Measurements from ENCODE around the gene CUL4A.

The CUL4A gene

GRCh38 chr13:113207890-113208420 lies 1.5 kb upstream of the CUL4A start:
- peak in 10 of 56 donors; percentile 26 to 61 (median 46) for DNase-seq

DNA sequence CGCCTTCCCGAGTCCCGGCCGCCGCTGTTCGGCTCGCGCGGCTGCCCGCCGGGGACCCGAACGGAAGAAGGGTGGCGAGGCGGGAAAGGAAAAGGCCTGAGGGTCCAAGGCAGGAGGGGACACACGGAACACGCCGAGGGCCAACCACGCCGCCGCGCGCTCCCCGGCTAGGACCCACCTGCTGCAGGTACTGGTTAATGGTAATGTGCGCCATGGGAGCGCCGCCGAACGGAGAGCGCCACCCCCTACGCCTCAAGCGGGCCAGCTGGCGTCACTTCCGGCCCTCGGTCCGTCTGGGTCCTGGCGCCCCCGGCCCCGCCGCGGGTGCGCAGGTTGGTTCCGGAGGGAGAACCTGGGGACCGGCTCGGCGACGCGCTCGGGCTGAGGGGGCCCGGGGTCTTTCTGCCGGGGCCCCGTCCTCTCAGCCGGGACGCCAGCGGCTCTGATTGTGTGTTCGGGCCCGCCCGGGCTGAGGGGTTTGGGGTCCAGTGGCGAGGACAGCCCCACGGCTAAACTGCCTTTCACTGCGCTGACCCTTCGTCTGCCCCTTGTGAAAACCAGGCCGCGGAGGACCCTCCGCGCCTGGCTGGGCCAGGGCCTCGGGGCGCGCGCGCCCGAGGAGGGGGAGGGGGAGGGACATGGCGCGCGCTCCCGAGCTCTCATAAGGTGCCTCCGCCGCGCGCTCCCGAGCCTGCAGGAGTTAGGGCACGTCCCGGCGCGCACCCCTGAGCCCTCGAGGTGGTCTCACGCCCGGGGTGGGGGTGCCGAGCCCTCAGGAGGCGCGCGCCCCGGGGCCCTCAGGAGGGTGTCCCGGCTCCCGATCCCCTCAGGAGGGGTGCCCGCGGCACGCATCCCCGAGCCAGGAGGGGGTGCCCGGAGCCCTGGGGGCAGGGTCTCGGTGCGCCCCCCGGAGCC lies 735 bp upstream of the CUL4A start, which contains the start of gene PCID2:
PCID2 (minus strand) TSS at position 249 of the 915 bp plus-strand sequence; CDS start at position 214, 35 bp downstream.
- peak in 55 of 56 donors; percentile 33 to 93 (median 81) for DNase-seq

DNA sequence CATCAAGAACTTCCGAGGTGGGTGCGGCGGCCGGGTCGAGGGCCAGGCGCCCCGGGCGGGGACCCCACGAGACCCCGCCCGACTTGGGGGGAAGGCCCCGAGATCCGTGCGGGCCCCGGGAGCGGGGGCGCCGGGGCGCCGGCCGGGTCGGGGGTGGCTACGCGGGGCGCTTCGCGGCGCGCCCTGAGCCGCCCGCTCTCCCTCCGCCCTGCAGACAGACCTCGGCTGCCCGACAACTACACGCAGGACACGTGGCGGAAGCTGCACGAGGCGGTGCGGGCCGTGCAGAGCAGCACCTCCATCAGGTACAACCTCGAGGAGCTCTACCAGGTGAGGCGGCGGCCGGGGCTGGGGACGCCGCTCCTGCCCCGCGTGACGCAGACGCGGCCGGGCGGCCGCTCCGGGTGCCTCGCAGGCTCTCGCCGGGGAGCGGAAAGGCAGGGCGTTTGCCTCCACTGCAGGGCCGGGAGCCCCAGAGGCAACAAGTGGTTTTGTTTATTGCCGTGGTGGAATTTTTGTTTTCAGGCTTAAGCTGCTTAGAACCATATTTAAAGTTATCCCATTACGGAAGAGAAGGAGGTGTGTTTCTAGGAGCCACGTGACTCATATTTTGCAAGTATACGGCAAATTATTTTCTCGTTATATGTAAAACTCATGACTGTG lies 477 bp downstream of the CUL4A start:
- peak in 33 of 56 donors; percentile 2 to 57 (median 30) for DNase-seq

DNA sequence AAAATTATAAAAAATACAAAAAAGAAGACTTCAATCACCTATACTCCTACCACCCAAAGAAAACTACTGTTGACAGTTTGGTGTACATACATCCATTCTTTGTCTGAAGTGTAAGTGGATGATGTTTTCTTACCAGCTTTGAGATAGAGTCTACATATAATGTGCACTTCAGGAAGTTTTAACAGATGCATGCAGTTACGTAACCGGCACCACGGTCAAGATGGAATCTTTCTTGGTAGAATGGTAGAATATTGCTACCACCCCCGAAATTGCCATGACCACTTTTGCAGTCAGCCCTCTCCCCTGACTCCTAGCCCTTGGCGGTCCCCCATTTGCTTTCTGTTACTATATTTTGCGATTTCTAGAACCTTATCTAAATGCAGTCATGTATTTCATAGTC lies 1.4 kb downstream of the CUL4A start:
- no peak for DNase-seq

DNA sequence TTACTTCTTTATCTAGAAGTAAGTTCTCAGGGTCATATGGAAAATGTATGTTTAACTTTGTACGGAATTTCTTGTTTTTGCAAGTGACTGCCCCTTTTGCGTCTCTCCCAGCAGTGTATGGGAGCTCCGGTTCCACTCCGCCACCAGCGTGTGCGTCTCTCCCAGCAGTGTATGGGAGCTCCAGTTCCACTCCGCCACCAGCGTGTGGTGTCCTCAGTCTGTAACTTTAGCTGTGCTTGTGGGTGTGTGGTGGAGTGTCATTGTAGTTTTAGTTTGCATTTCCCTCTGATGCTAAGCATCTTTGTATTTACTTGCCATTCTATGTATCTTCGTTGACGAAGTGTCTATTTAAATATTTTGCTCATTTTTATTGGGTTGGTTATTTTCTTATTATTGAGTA lies 2.4 kb downstream of the CUL4A start:
- no peak for DNase-seq

GRCh38 chr13:113216254-113217048 lies 7.0 kb downstream of the CUL4A start:
- DNase-seq = peak in 23 of 56 donors; percentile 5 to 55 (median 25)

GRCh38 chr13:113218586-113218985 lies 9.2 kb downstream of the CUL4A start:
- DNase-seq = no peak

GRCh38 chr13:113219256-113219940 lies 10.0 kb downstream of the CUL4A start:
- DNase-seq = no peak

DNA sequence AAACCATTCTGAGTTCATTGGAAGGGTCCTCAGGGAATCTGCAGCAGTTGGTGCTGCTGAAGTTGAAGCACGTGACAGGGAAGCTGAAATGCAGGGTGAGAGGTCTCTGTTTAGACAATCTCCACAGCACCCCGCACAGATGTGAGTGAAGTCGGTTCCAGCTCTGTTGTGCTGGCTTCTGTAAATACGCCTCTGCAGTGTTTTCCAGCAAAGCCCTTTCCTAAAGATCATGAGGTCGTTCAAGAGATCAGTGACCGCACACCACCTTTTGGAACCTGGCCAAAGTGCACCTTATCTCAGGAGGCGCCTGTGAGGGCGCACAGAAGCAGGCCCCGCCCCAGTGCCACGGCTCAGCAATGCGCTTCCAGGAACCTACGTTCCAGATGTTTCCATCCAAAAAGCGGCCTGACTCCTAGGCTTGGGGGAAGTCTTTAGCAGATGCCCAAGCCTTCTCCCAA lies 10.8 kb downstream of the CUL4A start:
- DNase-seq = no peak

- peak in 1 of 56 donors; percentile 5 for DNase-seq
Observed at GRCh38 chr13:113220877-113221276, 11.5 kb downstream of the CUL4A start.

GRCh38 chr13:113223070-113223469 lies 13.7 kb downstream of the CUL4A start:
- DNase-seq = no peak

- no peak for DNase-seq
Observed at GRCh38 chr13:113224486-113224885, 15.1 kb downstream of the CUL4A start.

DNA sequence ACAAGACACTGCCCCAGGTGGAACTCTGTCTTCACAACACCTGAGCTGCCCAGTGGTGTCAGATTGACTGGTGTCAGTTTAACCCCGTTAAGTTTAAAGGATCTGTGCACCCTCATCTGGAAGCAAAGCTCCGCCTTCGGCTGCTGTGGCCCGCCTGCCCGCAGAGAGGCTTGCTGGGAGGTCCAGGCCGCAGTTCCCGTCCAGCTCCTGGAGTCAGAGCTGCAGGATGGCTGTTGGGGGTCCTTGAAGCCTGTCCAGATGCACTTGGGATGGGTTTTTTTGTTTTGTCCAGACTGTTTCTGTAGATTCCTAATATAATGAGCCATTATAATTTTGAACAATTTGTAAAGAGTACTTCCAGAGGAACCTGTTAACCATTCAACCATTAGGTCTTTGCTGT lies 16.1 kb downstream of the CUL4A start:
- no peak for DNase-seq

- no peak for DNase-seq
Observed at GRCh38 chr13:113226873-113227450, 17.5 kb downstream of the CUL4A start.

- no peak for DNase-seq
Observed at GRCh38 chr13:113229161-113229560, 19.7 kb downstream of the CUL4A start.

- DNase-seq = no peak
Observed at GRCh38 chr13:113229791-113230190, 20.4 kb downstream of the CUL4A start.

DNA sequence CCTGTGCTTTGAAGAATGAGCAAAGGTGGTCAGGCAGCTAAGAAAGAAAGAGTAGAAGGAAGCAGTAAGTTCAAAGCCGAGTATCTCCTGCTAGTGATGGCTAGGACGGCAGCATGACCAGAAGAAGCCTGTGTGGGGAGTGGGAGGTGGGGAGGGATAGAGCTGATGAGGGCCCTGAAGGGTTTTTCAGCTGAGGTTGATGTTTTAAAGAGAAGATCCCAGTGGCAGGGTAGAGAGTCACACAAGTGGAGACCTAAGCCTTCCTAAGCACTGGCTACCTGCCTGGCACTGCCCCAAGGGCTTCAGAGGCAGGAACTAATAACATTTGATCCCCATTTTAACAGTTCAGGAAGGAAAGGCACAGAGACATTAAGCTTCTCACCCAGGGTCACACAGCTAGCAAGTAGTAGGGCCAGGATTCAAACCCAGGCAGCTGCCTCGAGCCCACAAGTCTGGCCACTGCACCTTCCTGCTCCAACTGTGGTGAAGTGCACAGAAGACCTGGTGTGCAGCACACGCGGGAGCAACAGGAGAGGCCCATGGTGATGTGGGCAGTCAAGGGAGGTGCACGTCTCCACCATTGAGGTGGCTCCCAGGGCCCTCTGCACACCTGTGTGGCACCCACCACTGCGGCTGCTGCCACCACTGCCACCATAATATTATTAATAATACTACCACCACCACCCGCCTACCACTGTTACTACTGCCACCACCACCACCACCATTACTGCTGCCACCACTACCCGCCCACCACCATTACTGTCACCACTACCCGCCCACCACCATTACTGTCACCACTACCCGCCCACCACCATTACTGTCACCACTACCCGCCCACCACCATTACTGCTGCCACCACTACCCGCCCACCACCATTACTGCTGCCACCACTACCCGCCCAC lies 22.1 kb downstream of the CUL4A start:
- no peak for DNase-seq

GRCh38 chr13:113232208-113233003 lies 23.0 kb downstream of the CUL4A start:
- no peak for DNase-seq

All from nucleus accumbens (tissue), 56 donors.